DMS 273 treated with DMSO at 0.1 percent for 48 hours (cell line): ENCODE data around the gene CNN2.
"Not testable (repeated sequence)": the region's sequence is repeated elsewhere in the genome, so short reads cannot be mapped to it uniquely, and the experiment has no call there.

Experiments
- DNase-seq: peaks from one replicate; lab custom pipeline; 2025; lab: John Stamatoyannopoulos, UW

Gene CNN2

GRCh38 chr19:1010586-1011510 lies 15.6 kb upstream of the CNN2 start:
- DNase-seq, result no peak

GRCh38 chr19:1011831-1012333 lies 14.5 kb upstream of the CNN2 start:
- no peak for DNase-seq

- DNase-seq, result no peak
Measured at GRCh38 chr19:1012334-1012733, 14.1 kb upstream of the CNN2 start.

- no peak for DNase-seq
Measured at GRCh38 chr19:1013218-1013617, 13.2 kb upstream of the CNN2 start.

- DNase-seq, result no peak
Measured at GRCh38 chr19:1014161-1015060, 12.0 kb upstream of the CNN2 start.

GRCh38 chr19:1015061-1015781 lies 11.2 kb upstream of the CNN2 start:
- DNase-seq, result no peak

- no peak for DNase-seq
Measured at GRCh38 chr19:1015782-1016646, 10.4 kb upstream of the CNN2 start.

- DNase-seq, result no peak
Measured at GRCh38 chr19:1016647-1017114, 9.7 kb upstream of the CNN2 start.

- DNase-seq, result no peak
Measured at GRCh38 chr19:1017115-1017905, 9.1 kb upstream of the CNN2 start.

GRCh38 chr19:1017906-1018305 lies 8.5 kb upstream of the CNN2 start:
- DNase-seq, result no peak

GRCh38 chr19:1018393-1018792 lies 8.0 kb upstream of the CNN2 start:
- DNase-seq, result no peak

GRCh38 chr19:1018932-1019615 lies 7.3 kb upstream of the CNN2 start:
- no peak for DNase-seq

GRCh38 chr19:1019616-1019961 lies 6.8 kb upstream of the CNN2 start:
- DNase-seq, result no peak

- DNase-seq, result no peak
Measured at GRCh38 chr19:1019980-1020867, 6.2 kb upstream of the CNN2 start.

- DNase-seq, result peak; percentile 92
Measured at GRCh38 chr19:1020868-1021425, 5.5 kb upstream of the CNN2 start, which contains the start of gene TMEM259. Gene TMEM259, minus strand, starts transcription at chr19:1021123. Its CDS starts 127 bp downstream, at chr19:1020996.

GRCh38 chr19:1023883-1024188 lies 2.6 kb upstream of the CNN2 start:
- DNase-seq, result not testable (repeated sequence)

GRCh38 chr19:1025080-1025479 lies 1.3 kb upstream of the CNN2 start:
- not testable (repeated sequence) for DNase-seq
